ENCODE results near the gene CNOT11. TPM values are rescaled to one million over a fixed set of nuclear protein-coding genes. Genes with fewer than 3 reads are reported as not detected.

The CNOT11 gene
- total and polyA plus RNA-seq, 2 of the 13 experiments (the other 11 are each of a cell fraction or from before 2014, with no cell fraction given) = 114 to 209 TPM

DNA sequence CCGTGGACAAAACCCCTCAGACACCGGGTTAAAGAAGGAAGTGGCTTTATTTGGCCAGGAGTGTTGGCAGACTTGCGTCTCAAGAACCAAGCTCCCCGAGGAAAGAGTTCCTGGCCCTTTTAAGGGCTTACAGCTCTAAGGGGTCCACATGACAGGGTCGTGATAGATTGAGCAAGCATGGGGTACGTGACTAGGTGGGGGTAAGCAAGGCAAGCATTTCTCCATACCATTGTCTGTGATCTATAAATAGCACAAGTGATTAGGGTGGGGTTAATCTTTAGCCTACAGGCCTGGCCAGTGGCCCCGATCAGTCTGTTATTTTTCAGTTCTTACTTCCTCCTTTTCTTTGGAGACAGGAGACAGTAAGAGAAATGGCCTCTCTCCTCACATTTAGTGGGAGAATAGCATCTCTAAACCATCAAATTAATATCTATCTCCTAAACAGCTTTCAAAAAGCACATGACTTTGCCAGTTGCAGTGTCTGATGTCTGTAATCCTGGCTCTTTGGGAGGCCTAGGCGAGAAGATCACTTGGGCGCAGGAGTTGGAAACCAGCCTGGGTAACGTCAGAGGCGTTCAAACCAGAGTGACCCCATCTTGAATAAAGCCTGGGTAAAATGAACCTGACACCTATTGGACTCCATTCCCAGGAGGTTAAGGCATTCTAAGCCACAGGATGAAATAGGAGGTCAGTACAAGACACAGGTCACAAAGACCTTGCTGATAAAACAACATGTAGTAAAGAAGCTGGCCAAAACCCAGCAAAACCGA is 18.3 kb upstream of the CNOT11 start (continued):
- no peak for TF ChIP-seq FOXA1 (IDR thresholded peaks at IDR 0.05)
- TF ChIP-seq FOXA1 (CRISPR knock-in tag; IDR thresholded peaks at IDR 0.05) = no peak
- TF ChIP-seq, protein P1, sequence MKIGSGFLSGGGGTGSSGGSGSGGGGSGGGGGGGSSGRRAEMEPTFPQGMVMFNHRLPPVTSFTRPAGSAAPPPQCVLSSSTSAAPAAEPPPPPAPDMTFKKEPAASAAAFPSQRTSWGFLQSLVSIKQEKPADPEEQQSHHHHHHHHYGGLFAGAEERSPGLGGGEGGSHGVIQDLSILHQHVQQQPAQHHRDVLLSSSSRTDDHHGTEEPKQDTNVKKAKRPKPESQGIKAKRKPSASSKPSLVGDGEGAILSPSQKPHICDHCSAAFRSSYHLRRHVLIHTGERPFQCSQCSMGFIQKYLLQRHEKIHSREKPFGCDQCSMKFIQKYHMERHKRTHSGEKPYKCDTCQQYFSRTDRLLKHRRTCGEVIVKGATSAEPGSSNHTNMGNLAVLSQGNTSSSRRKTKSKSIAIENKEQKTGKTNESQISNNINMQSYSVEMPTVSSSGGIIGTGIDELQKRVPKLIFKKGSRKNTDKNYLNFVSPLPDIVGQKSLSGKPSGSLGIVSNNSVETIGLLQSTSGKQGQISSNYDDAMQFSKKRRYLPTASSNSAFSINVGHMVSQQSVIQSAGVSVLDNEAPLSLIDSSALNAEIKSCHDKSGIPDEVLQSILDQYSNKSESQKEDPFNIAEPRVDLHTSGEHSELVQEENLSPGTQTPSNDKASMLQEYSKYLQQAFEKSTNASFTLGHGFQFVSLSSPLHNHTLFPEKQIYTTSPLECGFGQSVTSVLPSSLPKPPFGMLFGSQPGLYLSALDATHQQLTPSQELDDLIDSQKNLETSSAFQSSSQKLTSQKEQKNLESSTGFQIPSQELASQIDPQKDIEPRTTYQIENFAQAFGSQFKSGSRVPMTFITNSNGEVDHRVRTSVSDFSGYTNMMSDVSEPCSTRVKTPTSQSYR (CRISPR knock-in tag; IDR thresholded peaks at IDR 0.05; ENCODE audit: borderline replicate concordance) = peak; percentile 32; the same call in 1 of the 2 replicates
- no peak for TF ChIP-seq SRSF9 (IDR thresholded peaks at IDR 0.05; ENCODE audit: borderline replicate concordance, insufficient read depth, low read depth, low read length, poor library complexity, severe bottlenecking)
- TF ChIP-seq, protein P2, sequence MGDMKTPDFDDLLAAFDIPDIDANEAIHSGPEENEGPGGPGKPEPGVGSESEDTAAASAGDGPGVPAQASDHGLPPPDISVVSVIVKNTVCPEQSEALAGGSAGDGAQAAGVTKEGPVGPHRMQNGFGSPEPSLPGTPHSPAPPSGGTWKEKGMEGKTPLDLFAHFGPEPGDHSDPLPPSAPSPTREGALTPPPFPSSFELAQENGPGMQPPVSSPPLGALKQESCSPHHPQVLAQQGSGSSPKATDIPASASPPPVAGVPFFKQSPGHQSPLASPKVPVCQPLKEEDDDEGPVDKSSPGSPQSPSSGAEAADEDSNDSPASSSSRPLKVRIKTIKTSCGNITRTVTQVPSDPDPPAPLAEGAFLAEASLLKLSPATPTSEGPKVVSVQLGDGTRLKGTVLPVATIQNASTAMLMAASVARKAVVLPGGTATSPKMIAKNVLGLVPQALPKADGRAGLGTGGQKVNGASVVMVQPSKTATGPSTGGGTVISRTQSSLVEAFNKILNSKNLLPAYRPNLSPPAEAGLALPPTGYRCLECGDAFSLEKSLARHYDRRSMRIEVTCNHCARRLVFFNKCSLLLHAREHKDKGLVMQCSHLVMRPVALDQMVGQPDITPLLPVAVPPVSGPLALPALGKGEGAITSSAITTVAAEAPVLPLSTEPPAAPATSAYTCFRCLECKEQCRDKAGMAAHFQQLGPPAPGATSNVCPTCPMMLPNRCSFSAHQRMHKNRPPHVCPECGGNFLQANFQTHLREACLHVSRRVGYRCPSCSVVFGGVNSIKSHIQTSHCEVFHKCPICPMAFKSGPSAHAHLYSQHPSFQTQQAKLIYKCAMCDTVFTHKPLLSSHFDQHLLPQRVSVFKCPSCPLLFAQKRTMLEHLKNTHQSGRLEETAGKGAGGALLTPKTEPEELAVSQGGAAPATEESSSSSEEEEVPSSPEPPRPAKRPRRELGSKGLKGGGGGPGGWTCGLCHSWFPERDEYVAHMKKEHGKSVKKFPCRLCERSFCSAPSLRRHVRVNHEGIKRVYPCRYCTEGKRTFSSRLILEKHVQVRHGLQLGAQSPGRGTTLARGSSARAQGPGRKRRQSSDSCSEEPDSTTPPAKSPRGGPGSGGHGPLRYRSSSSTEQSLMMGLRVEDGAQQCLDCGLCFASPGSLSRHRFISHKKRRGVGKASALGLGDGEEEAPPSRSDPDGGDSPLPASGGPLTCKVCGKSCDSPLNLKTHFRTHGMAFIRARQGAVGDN (CRISPR knock-in tag; IDR thresholded peaks at IDR 0.05) = no peak
- TF ChIP-seq ZNF468 (CRISPR knock-in tag; IDR thresholded peaks at IDR 0.05) = no peak
- TF ChIP-seq RBM22 (optimal IDR thresholded peaks at IDR 0.05; ENCODE audit: low read length) = no peak
- TF ChIP-seq, protein P3, sequence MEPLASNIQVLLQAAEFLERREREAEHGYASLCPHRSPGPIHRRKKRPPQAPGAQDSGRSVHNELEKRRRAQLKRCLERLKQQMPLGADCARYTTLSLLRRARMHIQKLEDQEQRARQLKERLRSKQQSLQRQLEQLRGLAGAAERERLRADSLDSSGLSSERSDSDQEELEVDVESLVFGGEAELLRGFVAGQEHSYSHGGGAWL (CRISPR knock-in tag; IDR thresholded peaks at IDR 0.05) = no peak
- TF ChIP-seq ZNF616 (CRISPR knock-in tag; IDR thresholded peaks at IDR 0.05; ENCODE audit: low read depth) = no peak
- TF ChIP-seq, protein P4, sequence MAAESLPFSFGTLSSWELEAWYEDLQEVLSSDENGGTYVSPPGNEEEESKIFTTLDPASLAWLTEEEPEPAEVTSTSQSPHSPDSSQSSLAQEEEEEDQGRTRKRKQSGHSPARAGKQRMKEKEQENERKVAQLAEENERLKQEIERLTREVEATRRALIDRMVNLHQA (CRISPR knock-in tag; IDR thresholded peaks at IDR 0.05) = no peak
- TF ChIP-seq NCOA5 (CRISPR knock-in tag; IDR thresholded peaks at IDR 0.05) = no peak
- TF ChIP-seq, protein P5, sequence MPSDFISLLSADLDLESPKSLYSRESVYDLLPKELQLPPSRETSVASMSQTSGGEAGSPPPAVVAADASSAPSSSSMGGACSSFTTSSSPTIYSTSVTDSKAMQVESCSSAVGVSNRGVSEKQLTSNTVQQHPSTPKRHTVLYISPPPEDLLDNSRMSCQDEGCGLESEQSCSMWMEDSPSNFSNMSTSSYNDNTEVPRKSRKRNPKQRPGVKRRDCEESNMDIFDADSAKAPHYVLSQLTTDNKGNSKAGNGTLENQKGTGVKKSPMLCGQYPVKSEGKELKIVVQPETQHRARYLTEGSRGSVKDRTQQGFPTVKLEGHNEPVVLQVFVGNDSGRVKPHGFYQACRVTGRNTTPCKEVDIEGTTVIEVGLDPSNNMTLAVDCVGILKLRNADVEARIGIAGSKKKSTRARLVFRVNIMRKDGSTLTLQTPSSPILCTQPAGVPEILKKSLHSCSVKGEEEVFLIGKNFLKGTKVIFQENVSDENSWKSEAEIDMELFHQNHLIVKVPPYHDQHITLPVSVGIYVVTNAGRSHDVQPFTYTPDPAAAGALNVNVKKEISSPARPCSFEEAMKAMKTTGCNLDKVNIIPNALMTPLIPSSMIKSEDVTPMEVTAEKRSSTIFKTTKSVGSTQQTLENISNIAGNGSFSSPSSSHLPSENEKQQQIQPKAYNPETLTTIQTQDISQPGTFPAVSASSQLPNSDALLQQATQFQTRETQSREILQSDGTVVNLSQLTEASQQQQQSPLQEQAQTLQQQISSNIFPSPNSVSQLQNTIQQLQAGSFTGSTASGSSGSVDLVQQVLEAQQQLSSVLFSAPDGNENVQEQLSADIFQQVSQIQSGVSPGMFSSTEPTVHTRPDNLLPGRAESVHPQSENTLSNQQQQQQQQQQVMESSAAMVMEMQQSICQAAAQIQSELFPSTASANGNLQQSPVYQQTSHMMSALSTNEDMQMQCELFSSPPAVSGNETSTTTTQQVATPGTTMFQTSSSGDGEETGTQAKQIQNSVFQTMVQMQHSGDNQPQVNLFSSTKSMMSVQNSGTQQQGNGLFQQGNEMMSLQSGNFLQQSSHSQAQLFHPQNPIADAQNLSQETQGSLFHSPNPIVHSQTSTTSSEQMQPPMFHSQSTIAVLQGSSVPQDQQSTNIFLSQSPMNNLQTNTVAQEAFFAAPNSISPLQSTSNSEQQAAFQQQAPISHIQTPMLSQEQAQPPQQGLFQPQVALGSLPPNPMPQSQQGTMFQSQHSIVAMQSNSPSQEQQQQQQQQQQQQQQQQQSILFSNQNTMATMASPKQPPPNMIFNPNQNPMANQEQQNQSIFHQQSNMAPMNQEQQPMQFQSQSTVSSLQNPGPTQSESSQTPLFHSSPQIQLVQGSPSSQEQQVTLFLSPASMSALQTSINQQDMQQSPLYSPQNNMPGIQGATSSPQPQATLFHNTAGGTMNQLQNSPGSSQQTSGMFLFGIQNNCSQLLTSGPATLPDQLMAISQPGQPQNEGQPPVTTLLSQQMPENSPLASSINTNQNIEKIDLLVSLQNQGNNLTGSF (CRISPR knock-in tag; IDR thresholded peaks at IDR 0.05) = no peak
- no peak for TF ChIP-seq SRSF1 (optimal IDR thresholded peaks at IDR 0.05; ENCODE audit: low read depth, low read length)

All from HepG2 (cell line).